ENCODE results near the gene ABI3BP.

- TF ChIP-seq CTCF (IDR thresholded peaks at IDR 0.05) (no peak), POLR2AphosphoS5 (IDR thresholded peaks at IDR 0.05; ENCODE audit: insufficient read depth in 1 of 2, low read depth in 1 of 2) (peak in 1 of 2 donors; percentile 56)
Observed at GRCh38 chr3:100957261-100957986, 35.8 kb downstream of the ABI3BP start.

Measured in vagina (tissue), 2 donors.